Gastrocnemius medialis (tissue), 4 donors: Measurements from ENCODE around the gene SCGB1A1. TPM values are rescaled to one million over a fixed set of nuclear protein-coding genes. Genes with fewer than 3 reads are reported as not detected.

Experiments
- ATAC-seq, 2 donors: fragments of 150-250 bp; one replicate each; pipeline ENCODE4 v1.9.1; 2016
- DNase-seq, 2 donors: peaks; one replicate each; pipeline ENCODE4 v3.0.0-alpha.2; 2019
- H3K27ac ChIP-seq, 4 donors: fragments of 200-600 bp; sonication (generic); 1 replicate in 1 of 4; 2 replicates in 3 of 4; pipeline ENCODE4 v1.5.1; 2016 to 2018; ENCODE audit warnings: mild to moderate bottlenecking in 2 of 4, moderate library complexity in 1 of 4
- H3K27me3 ChIP-seq, 3 donors: fragments of 200-600 bp; sonication (generic) in 2 of 3; 1 replicate in 1 of 3; 2 replicates in 2 of 3; pipeline versions ENCODE4 v1.5.1 to v1.6.0; 2016 to 2019; ENCODE audit warnings: mild to moderate bottlenecking in 1 of 3, moderate library complexity in 1 of 3
- H3K36me3 ChIP-seq, 2 donors: fragments of 200-600 bp; sonication (generic) in 1 of 2; one replicate each; pipeline ENCODE4 v1.5.1; 2017 to 2018
- H3K4me1 ChIP-seq, 2 donors: fragments of 200-600 bp; sonication (generic) in 1 of 2; one replicate each; pipeline ENCODE4 v1.5.1; 2016 to 2017; ENCODE audit warnings: mild to moderate bottlenecking in 2 of 2
- H3K4me3 ChIP-seq, 4 donors: fragments of 200-600 bp; sonication (generic) in 3 of 4; 1 replicate in 1 of 4; 2 replicates in 3 of 4; pipeline ENCODE4 v1.5.1; 2016 to 2019; ENCODE audit warnings: mild to moderate bottlenecking in 2 of 4
- H3K9me3 ChIP-seq, 3 donors: fragments of 200-600 bp; sonication (generic) in 2 of 3; 1 replicate in 1 of 3; 2 replicates in 2 of 3; pipeline ENCODE4 v1.5.1; 2016 to 2019
- POLR2A ChIP-seq, 2 donors: fragments of 450-650 bp; IDR thresholded peaks; one replicate each; pipeline ENCODE4 v1.6.1; 2017; ENCODE audit warnings: antibody characterized with exemption in 2 of 2, mild to moderate bottlenecking in 2 of 2, moderate library complexity in 2 of 2
- in situ Hi-C, 4 donors: fragments of 200-750 bp; cut with MboI; loops; one replicate each; pipeline versions ENCODE4 v1.15.0 to v1.8.0; 2017; ENCODE audit warnings: low sequenced_read_pairs in 4 of 4
- intact Hi-C: fragments of 100-400 bp; cut with DNase I; formaldehyde crosslinking; loops from one replicate; pipeline ENCODE4 v1.15.1; 2023; ENCODE audit warnings: low total_unique reads
- total RNA-seq, 4 donors: library from RNA; depleted of rRNA; stranded (reverse); fragments of >200 nt; gene quantifications; one replicate each; pipeline versions ENCODE4 v1.1.0 to v1.2.3, GENCODE V29; 2016
- TF ChIP-seq, protein P1 (sequence below), 5 experiments: fragments of 450-650 bp in 3 of 5; fragments of 200-600 bp in 2 of 5; sonication (generic) in 2 of 5; IDR thresholded peaks in 4 of 5; conservative IDR thresholded peaks in 1 of 5; 1 replicate in 4 of 5; 2 replicates in 1 of 5; pipeline ENCODE4 v1.5.1; 2016 to 2019; ENCODE audit warnings: antibody characterized with exemption in 5 of 5, mild to moderate bottlenecking in 3 of 5, moderate library complexity in 3 of 5

The SCGB1A1 gene
- total RNA-seq, 4 donors from 2014 or later, result not detected

- H3K27me3 ChIP-seq, result no peaks in the 10 kb centered on the region
- DNase-seq (no peak), ATAC-seq (no peak)
- H3K27ac ChIP-seq, result no peak overlapping the region
- in situ Hi-C loops (loop anchor here in 1 of 4 donors (25.0 kb wide), 1 partner anchor 124 kb away; the partner anchor contains the start of gene AHNAK), intact Hi-C loops (no loop called here)
- H3K9me3 ChIP-seq, result no peaks in the 10 kb centered on the region
- TF ChIP-seq POLR2A (IDR thresholded peaks at IDR 0.05), result no peak
- TF ChIP-seq, protein P1, sequence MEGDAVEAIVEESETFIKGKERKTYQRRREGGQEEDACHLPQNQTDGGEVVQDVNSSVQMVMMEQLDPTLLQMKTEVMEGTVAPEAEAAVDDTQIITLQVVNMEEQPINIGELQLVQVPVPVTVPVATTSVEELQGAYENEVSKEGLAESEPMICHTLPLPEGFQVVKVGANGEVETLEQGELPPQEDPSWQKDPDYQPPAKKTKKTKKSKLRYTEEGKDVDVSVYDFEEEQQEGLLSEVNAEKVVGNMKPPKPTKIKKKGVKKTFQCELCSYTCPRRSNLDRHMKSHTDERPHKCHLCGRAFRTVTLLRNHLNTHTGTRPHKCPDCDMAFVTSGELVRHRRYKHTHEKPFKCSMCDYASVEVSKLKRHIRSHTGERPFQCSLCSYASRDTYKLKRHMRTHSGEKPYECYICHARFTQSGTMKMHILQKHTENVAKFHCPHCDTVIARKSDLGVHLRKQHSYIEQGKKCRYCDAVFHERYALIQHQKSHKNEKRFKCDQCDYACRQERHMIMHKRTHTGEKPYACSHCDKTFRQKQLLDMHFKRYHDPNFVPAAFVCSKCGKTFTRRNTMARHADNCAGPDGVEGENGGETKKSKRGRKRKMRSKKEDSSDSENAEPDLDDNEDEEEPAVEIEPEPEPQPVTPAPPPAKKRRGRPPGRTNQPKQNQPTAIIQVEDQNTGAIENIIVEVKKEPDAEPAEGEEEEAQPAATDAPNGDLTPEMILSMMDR (IDR thresholded peaks at IDR 0.05 in 4 of 5, conservative IDR thresholded peaks at IDR 0.05 in 1 of 5), result no peak
- H3K4me1 ChIP-seq, result no peaks in the 10 kb centered on the region
- no peaks in the 10 kb centered on the region for H3K36me3 ChIP-seq
- no peak overlapping the region for H3K4me3 ChIP-seq
Observed at GRCh38 chr11:62413060-62413696, 5.7 kb upstream of the SCGB1A1 start.

DNA sequence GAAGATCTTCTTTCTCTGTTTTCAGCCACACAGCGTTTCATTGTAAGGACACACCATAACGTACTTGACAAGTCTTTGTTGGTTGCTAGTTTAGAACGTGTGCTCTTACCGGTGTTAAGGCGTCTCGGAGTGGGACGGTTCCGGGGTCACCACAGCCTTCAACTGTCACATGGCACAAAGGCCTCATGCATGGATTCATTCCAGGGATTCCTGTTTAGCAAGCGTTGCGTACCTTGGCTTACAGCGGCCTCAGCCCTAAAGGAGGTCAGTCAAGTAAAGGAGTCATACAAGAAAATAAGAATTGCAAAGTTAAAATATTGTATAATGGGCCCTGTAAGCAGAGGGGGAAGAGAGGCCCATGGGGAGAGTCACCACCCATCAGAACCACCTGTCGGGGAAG, 2.2 kb upstream of the SCGB1A1 start:
- no peaks in the 10 kb centered on the region for H3K27me3 ChIP-seq
- H3K9me3 ChIP-seq, result no peaks in the 10 kb centered on the region
- in situ Hi-C loops, result loop anchor here in 1 of 4 donors (25.0 kb wide), 1 partner anchor 121 kb away; the partner anchor contains the start of gene AHNAK
- H3K4me1 ChIP-seq, result no peaks in the 10 kb centered on the region
- H3K36me3 ChIP-seq, result no peaks in the 10 kb centered on the region
- TF ChIP-seq, protein P1 (IDR thresholded peaks at IDR 0.05 in 4 of 5, conservative IDR thresholded peaks at IDR 0.05 in 1 of 5), result no peak
- TF ChIP-seq POLR2A (IDR thresholded peaks at IDR 0.05), result no peak
- intact Hi-C loops, result no loop called here
- ATAC-seq, result no peak
- H3K4me3 ChIP-seq, result no peak overlapping the region
- no peak overlapping the region for H3K27ac ChIP-seq
- DNase-seq, result no peak

DNA sequence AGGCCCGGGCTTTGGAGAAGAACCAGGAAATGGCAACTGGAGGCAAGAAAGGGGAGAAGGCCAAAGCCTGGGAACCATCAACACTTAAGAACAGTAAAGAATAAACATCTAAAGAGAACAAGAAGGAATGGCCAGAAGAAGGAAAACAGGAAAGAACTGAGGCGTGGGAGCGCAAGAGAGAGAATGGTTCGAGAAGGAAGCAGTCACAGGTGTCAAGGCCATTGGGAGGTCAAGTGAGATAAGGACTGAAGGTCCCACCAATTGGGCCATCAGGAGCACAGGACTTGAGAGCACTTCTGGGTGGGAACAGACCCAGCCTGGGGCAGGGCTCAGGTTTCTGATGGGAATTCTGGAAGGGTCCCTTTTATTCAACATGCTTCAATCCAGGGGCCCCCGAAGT, 697 bp upstream of the SCGB1A1 start:
- in situ Hi-C loops (loop anchor here in 1 of 4 donors (25.0 kb wide), 1 partner anchor 119 kb away; the partner anchor contains the start of gene AHNAK), intact Hi-C loops (loop anchor here (2.0 kb wide), 1 partner anchor 19 kb away; no protein-coding TSS in a partner anchor)
- H3K9me3 ChIP-seq, result no peaks in the 10 kb centered on the region
- ATAC-seq (no peak), DNase-seq (no peak)
- no peaks in the 10 kb centered on the region for H3K27me3 ChIP-seq
- H3K36me3 ChIP-seq, result no peaks in the 10 kb centered on the region
- H3K4me1 ChIP-seq, result no peaks in the 10 kb centered on the region
- TF ChIP-seq, protein P1 (IDR thresholded peaks at IDR 0.05 in 4 of 5, conservative IDR thresholded peaks at IDR 0.05 in 1 of 5), result no peak
- H3K27ac ChIP-seq, result no peak overlapping the region
- no peak overlapping the region for H3K4me3 ChIP-seq

DNA sequence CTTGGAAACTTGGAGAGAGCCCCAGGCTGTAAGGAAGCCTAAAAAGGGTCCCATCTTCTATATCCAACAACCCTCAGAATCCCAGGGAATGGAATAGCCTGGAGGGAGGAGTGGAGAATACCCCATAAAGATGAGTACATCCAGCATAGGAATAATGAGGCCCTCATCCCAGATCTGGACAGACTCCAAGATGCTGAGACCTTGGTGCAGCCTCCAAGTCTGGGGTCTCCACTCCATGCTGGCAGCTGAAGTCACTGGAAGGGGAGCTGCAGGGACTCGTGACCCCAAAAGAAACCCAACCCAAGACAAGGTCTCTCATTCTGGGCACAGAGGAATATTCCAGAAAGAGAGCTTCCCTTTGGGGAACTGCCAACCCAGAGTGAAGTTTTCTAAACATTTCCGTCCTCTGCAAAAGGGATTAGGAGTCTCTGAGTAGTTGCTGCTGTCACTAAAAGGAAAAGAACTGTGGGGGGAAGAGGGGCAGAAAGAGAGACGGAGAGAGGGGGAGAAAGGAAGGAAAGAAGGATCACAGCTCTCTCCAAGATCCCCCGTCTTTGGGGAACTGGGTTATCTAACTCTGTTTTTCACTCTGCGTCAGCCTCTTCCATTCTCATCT, 589 bp downstream of the SCGB1A1 start:
- no peak for TF ChIP-seq POLR2A (IDR thresholded peaks at IDR 0.05)
- TF ChIP-seq, protein P1 (IDR thresholded peaks at IDR 0.05 in 4 of 5, conservative IDR thresholded peaks at IDR 0.05 in 1 of 5), result no peak
- in situ Hi-C loops, result loop anchor here in 1 of 4 donors (25.0 kb wide), 1 partner anchor 118 kb away; the partner anchor contains the start of gene AHNAK
- intact Hi-C loops, result loop anchor here (2.0 kb wide), 1 partner anchor 21 kb away; no protein-coding TSS in a partner anchor
- H3K4me1 ChIP-seq, result no peaks in the 10 kb centered on the region
- H3K36me3 ChIP-seq, result no peaks in the 10 kb centered on the region
- H3K4me3 ChIP-seq, result no peak overlapping the region
- H3K9me3 ChIP-seq, result no peaks in the 10 kb centered on the region
- H3K27me3 ChIP-seq, result no peaks in the 10 kb centered on the region
- peak overlapping the region in 3 of 4 donors; percentile 22 to 52 (median 35) for H3K27ac ChIP-seq
- DNase-seq (no peak), ATAC-seq (no peak)
